GM12878 (cell line): ENCODE measurements around the gene MYRFL. TPM values are rescaled to one million over a fixed set of nuclear protein-coding genes. Genes with fewer than 3 reads are reported as not detected.

Experiments used
- ATAC-seq: fragments of 200-7000 bp; cut with Tn5 transposase; 3 replicates; pipeline ENCODE4 v1.9.1; 2020; ENCODE audit warnings: mild to moderate bottlenecking, moderate library complexity
- Bru-seq: library from RNA; stranded (reverse); fragments of 400-500 nt; gene quantifications from one replicate; lab custom pipeline; 2021; lab: Mats Ljungman, UMichigan
- BruChase-seq, 2 experiments: library from RNA; stranded (reverse); fragments of 400-500 nt; gene quantifications; one replicate each; lab custom pipeline; 2021; lab: Mats Ljungman, UMichigan
- BruUV-seq: library from RNA; stranded (reverse); fragments of 400-500 nt; replicated peaks from 2 replicates; lab custom pipeline; 2021; lab: Mats Ljungman, UMichigan
- CTCF ChIA-PET: fragments of 300-600 bp; sonication (Branson Sonifier 250); formaldehyde crosslinking; extraction: SDS; loops from one replicate; lab custom pipeline; 2021; ENCODE audit warnings: inconsistent platforms; lab: Yijun Ruan, JAX
- POLR2A ChIA-PET: fragments of 350-600 bp; formaldehyde crosslinking; extraction: SDS; loops from one replicate; lab custom pipeline; 2021; ENCODE audit warnings: inconsistent platforms; lab: Charles Lee
- RAD21 ChIA-PET: fragments of 300-600 bp; sonication (Branson Sonifier 250); formaldehyde crosslinking; loops from one replicate; lab custom pipeline; 2023; ENCODE audit warnings: antibody characterized with exemption; ENCODE audit not compliant: unreplicated experiment; lab: Charles Lee
- SMC1A ChIA-PET: fragments of 300-600 bp; sonication (Branson Sonifier 250); formaldehyde crosslinking; loops from one replicate; lab custom pipeline; 2023; ENCODE audit not compliant: unreplicated experiment, uncharacterized antibody; lab: Charles Lee
- DNase-seq: peaks from one replicate; pipeline ENCODE4 v3.0.0-alpha.2; 2011; ENCODE audit warnings: low read depth, low spot score
- FAIRE-seq: peaks from 3 replicates; lab custom pipeline; 2011; peaks lifted over from hg19 to GRCh38; lab: Jason Lieb, UNC
- H2AFZ ChIP-seq: 2 replicates; pipeline ENCODE4 v1.6.0; 2011; ENCODE audit warnings: low read depth, low read length, control low read depth; ENCODE audit not compliant: control insufficient read depth
- H3K27ac ChIP-seq: 2 replicates; pipeline ENCODE4 v1.5.1; 2011; ENCODE audit warnings: control low read depth; ENCODE audit not compliant: control insufficient read depth, insufficient read depth
- H3K27me3 ChIP-seq, 2 experiments: replicated peaks in 1 of 2; 2 replicates each; pipeline versions ENCODE4 v1.6.0 to v1.6.1; 2011; ENCODE audit warnings: low read length in 1 of 2; ENCODE audit not compliant: control insufficient read depth in 2 of 2, insufficient read depth in 2 of 2
- H3K36me3 ChIP-seq, 2 experiments: 2 replicates each; pipeline ENCODE4 v1.5.1; 2011; ENCODE audit warnings: low read length in 1 of 2; ENCODE audit not compliant: control insufficient read depth in 2 of 2, insufficient read depth in 2 of 2
- H3K4me1 ChIP-seq: 2 replicates; pipeline ENCODE4 v1.6.1; 2011; ENCODE audit warnings: mild to moderate bottlenecking, low read length, moderate library complexity, mixed read lengths; ENCODE audit not compliant: control insufficient read depth, insufficient read depth
- H3K4me2 ChIP-seq: 2 replicates; pipeline ENCODE4 v1.6.0; 2011; ENCODE audit warnings: control low read depth; ENCODE audit not compliant: control insufficient read depth, insufficient read depth
- H3K4me3 ChIP-seq: fragments of 200-600 bp; sonication (generic); 2 replicates; pipeline ENCODE4 v1.5.1; 2016
- H3K79me2 ChIP-seq: 2 replicates; pipeline ENCODE4 v1.6.0; 2011; ENCODE audit warnings: low read length; ENCODE audit not compliant: control insufficient read depth, insufficient read depth
- H3K9ac ChIP-seq: 2 replicates; pipeline ENCODE4 v1.8.0; 2011; ENCODE audit warnings: low read length, control low read depth, mixed read lengths; ENCODE audit not compliant: control insufficient read depth, insufficient read depth
- H3K9me3 ChIP-seq: replicated peaks from 3 replicates; pipeline ENCODE4 v1.5.1; 2011; ENCODE audit warnings: mild to moderate bottlenecking, low read length; ENCODE audit not compliant: control insufficient read depth, insufficient read depth
- H4K20me1 ChIP-seq: 2 replicates; pipeline ENCODE4 v1.6.0; 2011; ENCODE audit not compliant: control insufficient read depth, insufficient read depth
- HDGF ChIP-seq: fragments of 450-650 bp; IDR thresholded peaks from 2 replicates; pipeline ENCODE4 v1.6.1; 2016; ENCODE audit warnings: antibody characterized with exemption
- LARP7 ChIP-seq: fragments of 450-650 bp; IDR thresholded peaks from 2 replicates; pipeline ENCODE4 v1.6.1; 2017; ENCODE audit warnings: mild to moderate bottlenecking
- MEF2A ChIP-seq: IDR thresholded peaks from 2 replicates; pipeline ENCODE4 v1.6.1; 2011; ENCODE audit warnings: low read depth, mild to moderate bottlenecking, low read length, moderate library complexity; ENCODE audit not compliant: insufficient read depth
- POLR2AphosphoS5 ChIP-seq: IDR thresholded peaks from 2 replicates; pipeline ENCODE4 v1.6.1; 2011; ENCODE audit warnings: mild to moderate bottlenecking, low read length, inconsistent platforms
- RAD51 ChIP-seq: fragments of 450-650 bp; IDR thresholded peaks from 2 replicates; pipeline ENCODE4 v1.6.1; 2016; ENCODE audit warnings: moderate library complexity, mild to moderate bottlenecking, inconsistent platforms
- WGBS: methylation state at CpG from one replicate; pipeline ENCODE4 v1.1.6; 2016; ENCODE audit warnings: low lambda C conversion rate; ENCODE audit not compliant: insufficient replicate concordance, insufficient coverage; ENCODE audit errors: missing lambda C conversion rate; 5-methylcytosine and 5-hydroxymethylcytosine counted together
- in situ Hi-C: fragments of 300-500 bp; cut with MboI; formaldehyde crosslinking; loops from 9 replicates; pipeline ENCODE4 v1.14.3; 2018; ENCODE audit warnings: mixed read lengths
- intact Hi-C: fragments of 100-400 bp; cut with micrococcal nuclease; formaldehyde crosslinking; loops from one replicate; pipeline ENCODE4 v1.14.2; 2022; ENCODE audit not compliant: unreplicated experiment
- long read RNA-seq, 2 experiments: library from polyadenylated mRNA; unstranded; transcript quantifications; one replicate each; pipeline ENCODE4 v2.0.0, GENCODE V29; 2019 to 2020
- polyA minus RNA-seq, 3 experiments: library from RNA; depleted of rRNA, polyadenylated mRNA; stranded (reverse); fragments of >200 nt; gene quantifications; 2 replicates each; pipeline ENCODE4 v1.2.3, GENCODE V29; 2011
- polyA plus RNA-seq, 11 experiments: library from polyadenylated mRNA; depleted of rRNA in 4 of 11; unstranded in 6 of 11; stranded (reverse) in 5 of 11; fragments of >200 nt; fragmentation: Nextera tagmentation in 4 of 11; fragmentation: Illumina TruSeq in 1 of 11; extraction: Ambion mirVana in 4 of 11; extraction: Trizol in 1 of 11; gene quantifications; 1 replicate in 1 of 11; 2 replicates in 10 of 11; pipeline versions ENCODE4 v1.2.1 to v1.2.3, GENCODE V29; 2011 to 2016; ENCODE audit warnings: inconsistent platforms in 2 of 11, missing spikeins in 2 of 11, low read depth in 1 of 11
- total RNA-seq, 4 experiments: library from RNA; depleted of rRNA in 3 of 4; stranded (reverse); fragments of >200 nt in 3 of 4; fragmentation: Illumina TruSeq in 1 of 4; extraction: Trizol in 1 of 4; gene quantifications; 2 replicates each; pipeline versions ENCODE4 v1.2.1 to v1.2.3, GENCODE V29; 2013 to 2021
- TF ChIP-seq, protein P1 (sequence below): fragments of 450-650 bp; IDR thresholded peaks from 2 replicates; pipeline ENCODE4 v1.6.1; 2017; ENCODE audit warnings: low read depth, mild to moderate bottlenecking, moderate library complexity
- TF ChIP-seq, protein P2 (sequence below): IDR thresholded peaks from 2 replicates; pipeline ENCODE4 v1.6.1; 2011; ENCODE audit warnings: borderline replicate concordance, low read depth, mild to moderate bottlenecking, moderate library complexity, low read length; ENCODE audit not compliant: insufficient read depth, poor library complexity, severe bottlenecking
- TF ChIP-seq, protein P3 (sequence below): fragments of 450-650 bp; IDR thresholded peaks from 2 replicates; pipeline ENCODE4 v1.6.1; 2017; ENCODE audit warnings: mild to moderate bottlenecking, moderate library complexity
- TF ChIP-seq, protein P4 (sequence below): fragments of 450-650 bp; formaldehyde crosslinking; IDR thresholded peaks from 2 replicates; pipeline ENCODE4 v1.5.0; 2022; ENCODE audit warnings: mild to moderate bottlenecking, missing genetic modification characterization

The MYRFL gene
- total RNA-seq (2013; cell fraction: nucleolus; rRNA removed) = 2.3 and 3.2 TPM in 2 replicates
- total RNA-seq (2014; rRNA removed) = 0.68 and 0.71 TPM in 2 replicates
- 0.51 and 0.67 TPM in 2 replicates for total RNA-seq (2014; rRNA removed; fragmentation: Illumina TruSeq; extraction: Trizol)
- total RNA-seq (2021) = 0.38 and 0.72 TPM in 2 replicates
- 0.52 TPM for polyA plus RNA-seq (2011; ENCODE audit: low read depth)
- 1.8 and 2.3 TPM in 2 replicates for polyA plus RNA-seq (2011; rRNA removed)
- polyA plus RNA-seq (2011; cell fraction: cytosol; rRNA removed) = 0.53 and 0.55 TPM in 2 replicates
- polyA plus RNA-seq (2011; cell fraction: nucleus; rRNA removed) = 5.4 and 6.4 TPM in 2 replicates
- polyA plus RNA-seq (2012) = 0.69 and 0.72 TPM in 2 replicates
- polyA plus RNA-seq (2014; fragmentation: Illumina TruSeq; extraction: Trizol) = 0.90 and 1.5 TPM in 2 replicates
- polyA plus RNA-seq (2014; fragmentation: Nextera tagmentation; extraction: Ambion mirVana) = under 1 TPM; 0.24 to 0.61 TPM
- 0.47 and 0.60 TPM in 2 replicates for polyA plus RNA-seq (2014; rRNA removed)
- polyA plus RNA-seq (2016; fragmentation: Nextera tagmentation; extraction: Ambion mirVana) = under 1 TPM; 0.62 to 0.67 TPM
- 1.5 and 2.0 TPM in 2 replicates for polyA minus RNA-seq (2011; rRNA and poly(A)+ RNA removed)
- not detected in 2 replicates for polyA minus RNA-seq (2011; cell fraction: cytosol; rRNA and poly(A)+ RNA removed)
- polyA minus RNA-seq (2011; cell fraction: nucleus; rRNA and poly(A)+ RNA removed) = 1.5 and 3.3 TPM in 2 replicates
- Bru-seq, nascent RNA = percentile 51 among the genes with signal in this experiment
- percentile 73 among the genes with signal in this experiment for BruChase-seq, experiment 1, labeled RNA remaining after a 6-hour chase
- BruChase-seq, experiment 2, labeled RNA remaining after a 2-hour chase = percentile 70 among the genes with signal in this experiment
- long read RNA-seq, experiment 1 = 0 reads
- long read RNA-seq, experiment 2 = 0 reads

DNA sequence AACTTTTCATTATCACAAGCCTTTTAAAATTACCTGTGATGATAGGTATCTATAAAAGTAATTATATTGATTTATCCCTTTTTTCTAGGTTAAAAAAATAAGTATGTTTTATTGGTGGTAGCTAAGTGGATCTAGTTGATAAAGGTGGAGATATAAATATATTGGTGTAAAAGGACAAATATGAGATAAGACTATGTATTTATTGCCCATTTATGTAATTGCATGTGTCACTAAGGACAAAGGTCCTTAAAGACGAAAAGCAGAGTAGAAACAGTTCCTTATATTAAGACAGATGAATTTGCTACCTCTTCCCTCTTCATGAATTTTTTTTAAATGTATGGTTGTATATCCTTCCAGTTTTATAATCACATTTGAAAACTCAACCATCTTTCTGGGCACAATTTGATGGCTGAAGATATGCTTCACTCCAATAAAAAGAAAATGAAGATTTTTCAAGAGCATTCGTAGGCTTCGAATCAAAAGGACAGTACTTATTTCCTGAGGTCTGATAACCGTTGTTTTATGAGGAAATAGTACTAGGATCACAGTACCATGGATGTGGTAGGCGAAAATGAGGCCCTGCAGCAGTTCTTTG lies at the start of gene MYRFL:
TSS of gene MYRFL (plus strand) at position 262 of the 595 bp plus-strand sequence. CDS start at position 553, 291 bp downstream.
- no peak within 1 kb of the TSS for H3K4me2 ChIP-seq
- no peak for TF ChIP-seq LARP7
- TF ChIP-seq RAD51 = no peak
- no peak for TF ChIP-seq HDGF
- TF ChIP-seq, protein P1, sequence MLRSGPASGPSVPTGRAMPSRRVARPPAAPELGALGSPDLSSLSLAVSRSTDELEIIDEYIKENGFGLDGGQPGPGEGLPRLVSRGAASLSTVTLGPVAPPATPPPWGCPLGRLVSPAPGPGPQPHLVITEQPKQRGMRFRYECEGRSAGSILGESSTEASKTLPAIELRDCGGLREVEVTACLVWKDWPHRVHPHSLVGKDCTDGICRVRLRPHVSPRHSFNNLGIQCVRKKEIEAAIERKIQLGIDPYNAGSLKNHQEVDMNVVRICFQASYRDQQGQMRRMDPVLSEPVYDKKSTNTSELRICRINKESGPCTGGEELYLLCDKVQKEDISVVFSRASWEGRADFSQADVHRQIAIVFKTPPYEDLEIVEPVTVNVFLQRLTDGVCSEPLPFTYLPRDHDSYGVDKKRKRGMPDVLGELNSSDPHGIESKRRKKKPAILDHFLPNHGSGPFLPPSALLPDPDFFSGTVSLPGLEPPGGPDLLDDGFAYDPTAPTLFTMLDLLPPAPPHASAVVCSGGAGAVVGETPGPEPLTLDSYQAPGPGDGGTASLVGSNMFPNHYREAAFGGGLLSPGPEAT = no peak
- TF ChIP-seq, protein P2, sequence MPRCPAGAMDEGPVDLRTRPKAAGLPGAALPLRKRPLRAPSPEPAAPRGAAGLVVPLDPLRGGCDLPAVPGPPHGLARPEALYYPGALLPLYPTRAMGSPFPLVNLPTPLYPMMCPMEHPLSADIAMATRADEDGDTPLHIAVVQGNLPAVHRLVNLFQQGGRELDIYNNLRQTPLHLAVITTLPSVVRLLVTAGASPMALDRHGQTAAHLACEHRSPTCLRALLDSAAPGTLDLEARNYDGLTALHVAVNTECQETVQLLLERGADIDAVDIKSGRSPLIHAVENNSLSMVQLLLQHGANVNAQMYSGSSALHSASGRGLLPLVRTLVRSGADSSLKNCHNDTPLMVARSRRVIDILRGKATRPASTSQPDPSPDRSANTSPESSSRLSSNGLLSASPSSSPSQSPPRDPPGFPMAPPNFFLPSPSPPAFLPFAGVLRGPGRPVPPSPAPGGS = no peak
- TF ChIP-seq MEF2A = no peak
- TF ChIP-seq, protein P3, sequence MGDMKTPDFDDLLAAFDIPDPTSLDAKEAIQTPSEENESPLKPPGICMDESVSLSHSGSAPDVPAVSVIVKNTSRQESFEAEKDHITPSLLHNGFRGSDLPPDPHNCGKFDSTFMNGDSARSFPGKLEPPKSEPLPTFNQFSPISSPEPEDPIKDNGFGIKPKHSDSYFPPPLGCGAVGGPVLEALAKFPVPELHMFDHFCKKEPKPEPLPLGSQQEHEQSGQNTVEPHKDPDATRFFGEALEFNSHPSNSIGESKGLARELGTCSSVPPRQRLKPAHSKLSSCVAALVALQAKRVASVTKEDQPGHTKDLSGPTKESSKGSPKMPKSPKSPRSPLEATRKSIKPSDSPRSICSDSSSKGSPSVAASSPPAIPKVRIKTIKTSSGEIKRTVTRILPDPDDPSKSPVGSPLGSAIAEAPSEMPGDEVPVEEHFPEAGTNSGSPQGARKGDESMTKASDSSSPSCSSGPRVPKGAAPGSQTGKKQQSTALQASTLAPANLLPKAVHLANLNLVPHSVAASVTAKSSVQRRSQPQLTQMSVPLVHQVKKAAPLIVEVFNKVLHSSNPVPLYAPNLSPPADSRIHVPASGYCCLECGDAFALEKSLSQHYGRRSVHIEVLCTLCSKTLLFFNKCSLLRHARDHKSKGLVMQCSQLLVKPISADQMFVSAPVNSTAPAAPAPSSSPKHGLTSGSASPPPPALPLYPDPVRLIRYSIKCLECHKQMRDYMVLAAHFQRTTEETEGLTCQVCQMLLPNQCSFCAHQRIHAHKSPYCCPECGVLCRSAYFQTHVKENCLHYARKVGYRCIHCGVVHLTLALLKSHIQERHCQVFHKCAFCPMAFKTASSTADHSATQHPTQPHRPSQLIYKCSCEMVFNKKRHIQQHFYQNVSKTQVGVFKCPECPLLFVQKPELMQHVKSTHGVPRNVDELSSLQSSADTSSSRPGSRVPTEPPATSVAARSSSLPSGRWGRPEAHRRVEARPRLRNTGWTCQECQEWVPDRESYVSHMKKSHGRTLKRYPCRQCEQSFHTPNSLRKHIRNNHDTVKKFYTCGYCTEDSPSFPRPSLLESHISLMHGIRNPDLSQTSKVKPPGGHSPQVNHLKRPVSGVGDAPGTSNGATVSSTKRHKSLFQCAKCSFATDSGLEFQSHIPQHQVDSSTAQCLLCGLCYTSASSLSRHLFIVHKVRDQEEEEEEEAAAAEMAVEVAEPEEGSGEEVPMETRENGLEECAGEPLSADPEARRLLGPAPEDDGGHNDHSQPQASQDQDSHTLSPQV = no peak
- no peak for TF ChIP-seq POLR2AphosphoS5
- TF ChIP-seq, protein P4, sequence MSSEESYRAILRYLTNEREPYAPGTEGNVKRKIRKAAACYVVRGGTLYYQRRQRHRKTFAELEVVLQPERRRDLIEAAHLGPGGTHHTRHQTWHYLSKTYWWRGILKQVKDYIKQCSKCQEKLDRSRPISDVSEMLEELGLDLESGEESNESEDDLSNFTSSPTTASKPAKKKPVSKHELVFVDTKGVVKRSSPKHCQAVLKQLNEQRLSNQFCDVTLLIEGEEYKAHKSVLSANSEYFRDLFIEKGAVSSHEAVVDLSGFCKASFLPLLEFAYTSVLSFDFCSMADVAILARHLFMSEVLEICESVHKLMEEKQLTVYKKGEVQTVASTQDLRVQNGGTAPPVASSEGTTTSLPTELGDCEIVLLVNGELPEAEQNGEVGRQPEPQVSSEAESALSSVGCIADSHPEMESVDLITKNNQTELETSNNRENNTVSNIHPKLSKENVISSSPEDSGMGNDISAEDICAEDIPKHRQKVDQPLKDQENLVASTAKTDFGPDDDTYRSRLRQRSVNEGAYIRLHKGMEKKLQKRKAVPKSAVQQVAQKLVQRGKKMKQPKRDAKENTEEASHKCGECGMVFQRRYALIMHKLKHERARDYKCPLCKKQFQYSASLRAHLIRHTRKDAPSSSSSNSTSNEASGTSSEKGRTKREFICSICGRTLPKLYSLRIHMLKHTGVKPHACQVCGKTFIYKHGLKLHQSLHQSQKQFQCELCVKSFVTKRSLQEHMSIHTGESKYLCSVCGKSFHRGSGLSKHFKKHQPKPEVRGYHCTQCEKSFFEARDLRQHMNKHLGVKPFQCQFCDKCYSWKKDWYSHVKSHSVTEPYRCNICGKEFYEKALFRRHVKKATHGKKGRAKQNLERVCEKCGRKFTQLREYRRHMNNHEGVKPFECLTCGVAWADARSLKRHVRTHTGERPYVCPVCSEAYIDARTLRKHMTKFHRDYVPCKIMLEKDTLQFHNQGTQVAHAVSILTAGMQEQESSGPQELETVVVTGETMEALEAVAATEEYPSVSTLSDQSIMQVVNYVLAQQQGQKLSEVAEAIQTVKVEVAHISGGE (CRISPR knock-in tag) = no peak

More for the DNA sequence above, at the start of gene MYRFL:
- Histone ChIP-seq H3K9me3 (no peaks in the 10 kb centered on the region), H3K79me2 (no peaks in the 10 kb centered on the region), H3K4me3 (no peak within 1 kb of the TSS), H3K4me1 (no peaks in the 10 kb centered on the region), H3K36me3 (no peaks in the 10 kb centered on the region), H3K27ac (no peak within 1 kb of the TSS), H2AFZ (no peak within 1 kb of the TSS), H4K20me1 (no peaks in the 10 kb centered on the region), H3K27me3 (no peaks in the 10 kb centered on the region), H3K9ac (no peak within 1 kb of the TSS)
- no TSS peak for BruUV-seq
- FAIRE-seq (no peak), ATAC-seq (no peak), DNase-seq (no peak)
- WGBS = 55% methylated on average over 5 of the region's 5 CpGs
- intact Hi-C loops (no loop called here), in situ Hi-C loops (no loop called here)
- POLR2A ChIA-PET = no interaction called here
- CTCF ChIA-PET = no interaction called here
- RAD21 ChIA-PET = no interaction called here
- SMC1A ChIA-PET = interaction anchor here (0.8 kb wide), 1 partner anchor 40 kb away, joined by 3 read pairs; no protein-coding TSS in a partner anchor
